CD4-positive, alpha-beta T cell treated with Interleukin-15 for 4 hours (primary cell): ENCODE data around the gene PRMT2.
"Not testable (repeated sequence)": the region's sequence is repeated elsewhere in the genome, so short reads cannot be mapped to it uniquely, and the experiment has no call there.

Experiments used
- DNase-seq: peaks from one replicate; pipeline ENCODE4 v3.0.0-alpha.2; 2020; ENCODE audit warnings: low spot score

PRMT2 gene

GRCh38 chr21:46617267-46618051, 18.0 kb upstream of the PRMT2 start:
- no peak for DNase-seq

GRCh38 chr21:46618738-46619379, 16.6 kb upstream of the PRMT2 start:
- no peak for DNase-seq

- DNase-seq: no peak
These were observed 15.6 kb upstream of the PRMT2 start for GRCh38 chr21:46619846-46620245.

- DNase-seq: no peak
These were observed 14.6 kb upstream of the PRMT2 start for GRCh38 chr21:46620846-46621245.

- DNase-seq: no peak
These were observed 13.9 kb upstream of the PRMT2 start for GRCh38 chr21:46621457-46622182.

- peak; percentile 70 for DNase-seq
These were observed 13.2 kb upstream of the PRMT2 start for GRCh38 chr21:46622226-46622625.

- no peak for DNase-seq
These were observed 11.4 kb upstream of the PRMT2 start for GRCh38 chr21:46624050-46624449.

GRCh38 chr21:46625759-46626158, 9.7 kb upstream of the PRMT2 start:
- no peak for DNase-seq

- peak; percentile 53 for DNase-seq
These were observed 8.9 kb upstream of the PRMT2 start for GRCh38 chr21:46626536-46626935.

- no peak for DNase-seq
These were observed 8.4 kb upstream of the PRMT2 start for GRCh38 chr21:46626975-46627501.

- no peak for DNase-seq
These were observed 7.7 kb upstream of the PRMT2 start for GRCh38 chr21:46627726-46628125.

GRCh38 chr21:46628868-46629267, 6.6 kb upstream of the PRMT2 start:
- no peak for DNase-seq

- DNase-seq: not testable (repeated sequence)
These were observed 4.6 kb upstream of the PRMT2 start for GRCh38 chr21:46630915-46631314.

GRCh38 chr21:46633566-46633965, 1.9 kb upstream of the PRMT2 start:
- DNase-seq: peak; percentile 59

GRCh38 chr21:46634427-46634826, 1.0 kb upstream of the PRMT2 start:
- DNase-seq: no peak

- peak; percentile 44 for DNase-seq
These were observed 529 bp upstream of the PRMT2 start for GRCh38 chr21:46634966-46635323.

GRCh38 chr21:46636181-46636512, 673 bp downstream of the PRMT2 start:
- no peak for DNase-seq

- DNase-seq: no peak
These were observed 1.2 kb downstream of the PRMT2 start for GRCh38 chr21:46636550-46637285.

GRCh38 chr21:46637952-46638746, 2.7 kb downstream of the PRMT2 start:
- no peak for DNase-seq

GRCh38 chr21:46639489-46640386, 4.3 kb downstream of the PRMT2 start:
- no peak for DNase-seq
